ENCODE measurements around the gene SUN1.

SUN1 gene

GRCh38 chr7:815284-816216 lies 16.7 kb upstream of the SUN1 start:
- DNase-seq, result peak; percentile 22

- peak; percentile 98 for DNase-seq
These were observed 16.0 kb upstream of the SUN1 start for GRCh38 chr7:816300-816750.

GRCh38 chr7:816751-817671 lies 15.3 kb upstream of the SUN1 start:
- peak; percentile 37 for DNase-seq

DNA sequence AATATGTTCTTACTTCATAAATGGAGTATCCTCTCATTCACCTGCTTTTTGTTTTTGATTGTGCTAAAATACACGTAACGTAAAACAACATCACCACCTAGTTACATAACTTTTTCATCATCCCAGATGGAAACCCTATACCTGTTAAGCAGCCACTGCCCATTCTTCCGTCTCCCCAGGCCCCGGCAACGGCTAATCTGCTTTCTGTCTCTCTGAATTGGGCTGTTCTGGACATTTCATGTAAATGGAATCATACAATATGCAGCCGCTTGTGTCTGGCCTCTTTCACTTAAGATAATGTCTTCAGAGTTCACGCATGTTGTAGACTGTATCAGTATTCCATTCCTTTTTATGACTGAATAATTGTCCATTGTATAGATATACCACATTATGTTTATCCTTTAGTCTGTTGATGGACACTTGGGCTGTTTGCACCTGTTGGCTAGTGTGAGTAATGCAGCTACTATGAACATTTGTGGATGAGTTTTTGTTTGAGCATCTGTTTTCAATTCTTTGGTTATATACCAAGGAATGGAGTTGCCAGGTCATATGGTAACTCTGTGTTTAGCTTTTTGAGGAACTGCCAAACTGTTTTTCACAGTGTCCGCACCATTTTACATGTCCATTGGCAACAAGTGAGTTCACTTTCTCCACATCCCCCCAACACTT lies 14.1 kb upstream of the SUN1 start:
- DNase-seq, result no peak

DNA sequence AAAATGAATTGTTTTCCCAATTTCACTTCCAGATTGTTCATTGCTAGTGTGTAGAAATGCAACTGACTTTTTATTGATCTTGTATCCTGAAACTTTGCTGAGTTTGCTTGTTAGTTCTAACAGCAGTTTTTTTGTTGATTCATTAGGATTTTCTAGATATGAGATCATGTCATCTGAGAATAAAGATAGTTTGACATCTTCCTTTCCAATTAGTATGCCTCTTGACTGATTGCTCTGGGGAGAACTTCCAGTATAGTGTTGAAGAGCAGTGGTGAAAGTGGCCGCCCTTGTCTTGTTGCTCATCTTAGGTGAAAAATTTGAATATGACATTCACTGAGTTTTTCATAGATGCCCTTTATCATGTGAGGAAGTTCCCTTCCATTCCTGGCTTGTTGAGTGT lies 11.9 kb upstream of the SUN1 start:
- no peak for DNase-seq

- no peak for DNase-seq
These were observed 10.6 kb upstream of the SUN1 start for GRCh38 chr7:821688-822087.

DNA sequence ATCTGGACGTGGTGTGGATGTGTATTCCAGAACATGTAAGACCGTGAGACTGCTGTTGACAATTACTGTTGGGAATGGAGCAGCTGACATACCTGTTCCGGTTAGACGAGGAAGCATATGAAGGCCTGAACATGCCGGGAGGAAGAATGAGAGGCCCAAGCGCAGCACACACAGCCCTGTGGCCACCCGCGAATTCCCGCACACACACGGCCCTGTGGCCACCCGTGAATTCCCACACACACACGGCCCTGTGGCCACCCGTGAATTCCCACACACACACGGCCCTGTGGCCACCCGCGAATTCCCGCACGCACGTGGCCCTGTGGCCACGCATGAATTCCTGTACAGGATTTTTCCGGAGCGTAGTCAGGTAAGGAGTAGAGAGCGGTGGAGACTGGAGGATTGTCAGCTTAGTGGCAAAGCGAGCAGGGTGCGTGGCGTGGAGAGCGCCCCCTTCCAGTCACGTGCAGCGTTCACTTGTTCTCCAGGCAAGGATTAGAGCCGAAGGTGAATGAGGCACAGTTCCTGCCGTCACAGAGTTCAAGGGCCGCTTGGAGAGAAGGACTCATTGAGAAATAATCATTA lies 9.5 kb upstream of the SUN1 start:
- no peak for DNase-seq

- no peak for DNase-seq
These were observed 8.6 kb upstream of the SUN1 start for GRCh38 chr7:823649-824048.

GRCh38 chr7:824081-824480 lies 8.2 kb upstream of the SUN1 start:
- DNase-seq, result no peak

GRCh38 chr7:824664-825063 lies 7.6 kb upstream of the SUN1 start:
- DNase-seq, result no peak

DNA sequence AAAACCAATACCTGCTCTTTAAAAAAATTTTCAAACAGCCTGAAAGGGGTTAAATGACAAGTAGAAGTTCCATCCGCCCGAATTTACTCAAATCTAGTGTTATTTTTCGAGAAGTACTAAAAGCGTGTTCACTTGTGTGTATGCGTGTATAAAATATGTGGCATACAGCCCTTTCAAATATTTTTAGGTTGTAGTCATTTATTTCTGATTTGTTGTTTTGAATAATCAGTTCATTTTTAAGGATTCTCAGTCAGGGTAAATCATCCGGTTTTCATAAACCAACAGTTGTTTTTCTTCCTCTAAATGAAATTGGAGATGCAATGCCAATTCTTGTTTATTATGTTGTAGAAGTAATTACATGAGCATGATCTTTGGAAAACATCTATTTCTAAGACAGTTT lies 6.9 kb upstream of the SUN1 start:
- no peak for DNase-seq

DNA sequence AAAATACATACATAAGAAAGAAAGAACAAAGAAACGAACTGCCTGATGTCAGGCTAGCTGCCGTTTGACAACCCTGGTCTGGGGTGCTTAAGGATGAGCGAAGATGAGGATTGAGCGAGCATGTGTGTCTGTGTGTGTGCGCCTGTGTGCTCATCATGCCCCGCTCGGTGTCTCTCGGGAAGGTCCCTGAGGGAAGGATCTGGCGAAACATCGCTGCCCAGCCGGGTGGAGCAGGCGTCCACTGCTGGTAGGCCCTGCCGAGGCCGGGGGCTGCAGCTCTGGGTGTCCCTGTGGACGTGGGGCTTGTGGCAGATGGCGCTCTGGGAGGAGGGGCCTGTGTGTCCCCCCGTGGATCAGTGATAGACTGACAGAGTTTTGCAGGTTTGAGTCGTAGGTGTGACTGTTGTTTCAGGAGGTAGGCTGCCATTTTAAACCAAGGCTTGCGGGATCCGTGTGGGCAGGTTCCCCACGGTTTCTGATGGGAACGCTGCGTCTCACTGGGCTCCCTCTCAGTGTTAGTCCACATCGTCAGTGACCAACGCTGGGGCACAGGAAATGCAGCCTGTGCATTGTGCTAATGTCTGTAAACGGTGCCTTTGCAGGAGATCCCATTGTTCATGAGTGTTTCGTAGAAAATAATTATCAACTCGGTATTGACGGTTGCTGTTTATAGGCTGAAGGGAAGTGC lies 5.9 kb upstream of the SUN1 start:
- DNase-seq, result no peak

DNA sequence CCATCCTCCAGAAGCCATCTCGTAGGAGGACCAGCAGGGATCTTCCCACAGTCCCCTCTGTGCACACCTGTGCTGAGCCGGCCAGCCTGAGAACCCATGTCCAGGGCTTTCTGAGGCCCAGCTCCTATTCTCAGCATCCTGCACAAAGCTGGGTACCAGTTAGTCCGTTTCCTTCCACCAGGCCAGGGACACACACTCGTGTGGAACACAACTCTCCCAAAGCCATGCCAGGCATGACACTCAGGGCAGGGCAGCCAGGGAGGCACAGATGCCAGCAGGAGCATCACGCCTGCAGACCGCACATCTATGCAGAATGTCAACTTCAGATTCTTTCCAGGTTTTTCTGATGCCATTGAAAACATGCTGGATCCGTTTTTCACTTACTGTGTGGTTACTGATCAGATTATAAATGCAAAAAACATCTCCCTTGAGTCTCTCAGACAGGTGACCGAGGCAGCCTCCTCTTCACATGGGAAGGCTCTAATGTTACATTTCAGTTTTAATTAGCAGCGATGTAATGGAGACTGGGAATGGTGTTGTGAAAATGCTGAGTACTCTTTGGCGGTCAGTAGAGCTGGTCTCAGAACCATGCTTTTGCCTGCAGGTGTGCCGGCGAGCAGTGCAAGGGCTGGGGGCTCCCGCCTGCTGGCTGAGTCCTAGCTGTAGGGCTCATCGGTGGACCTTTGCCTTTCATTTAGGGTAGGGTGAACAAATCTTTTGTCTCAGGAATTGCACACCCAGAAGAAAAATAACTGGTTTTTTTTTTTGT lies 3.3 kb upstream of the SUN1 start:
- DNase-seq, result no peak

- DNase-seq, result no peak
These were observed 2.2 kb upstream of the SUN1 start for GRCh38 chr7:830069-830468.

- no peak for DNase-seq
These were observed 595 bp upstream of the SUN1 start for GRCh38 chr7:831596-832166.

DNA sequence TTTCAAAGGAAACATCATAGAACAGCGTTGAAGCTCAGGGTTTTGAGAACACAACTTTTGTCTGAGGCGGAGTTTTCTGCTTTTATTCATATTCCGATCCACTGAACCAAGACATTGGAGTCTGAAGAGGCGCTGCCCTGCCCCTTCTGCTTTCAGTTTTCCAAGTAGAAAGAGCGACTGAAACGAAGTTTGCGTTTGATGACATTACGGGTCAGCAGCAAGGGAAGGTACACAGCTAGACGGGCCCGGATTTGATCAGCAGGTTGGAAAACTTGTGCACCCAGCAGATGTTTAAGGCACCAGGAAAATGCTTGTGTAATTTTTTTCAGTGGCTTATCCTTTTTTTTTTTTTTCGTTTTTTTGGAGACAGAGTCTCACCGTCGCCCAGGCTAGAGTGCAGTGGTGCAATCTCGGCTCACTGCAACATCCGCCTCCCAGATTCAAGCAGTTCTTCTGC lies 720 bp downstream of the SUN1 start:
- DNase-seq, result no peak

DNA sequence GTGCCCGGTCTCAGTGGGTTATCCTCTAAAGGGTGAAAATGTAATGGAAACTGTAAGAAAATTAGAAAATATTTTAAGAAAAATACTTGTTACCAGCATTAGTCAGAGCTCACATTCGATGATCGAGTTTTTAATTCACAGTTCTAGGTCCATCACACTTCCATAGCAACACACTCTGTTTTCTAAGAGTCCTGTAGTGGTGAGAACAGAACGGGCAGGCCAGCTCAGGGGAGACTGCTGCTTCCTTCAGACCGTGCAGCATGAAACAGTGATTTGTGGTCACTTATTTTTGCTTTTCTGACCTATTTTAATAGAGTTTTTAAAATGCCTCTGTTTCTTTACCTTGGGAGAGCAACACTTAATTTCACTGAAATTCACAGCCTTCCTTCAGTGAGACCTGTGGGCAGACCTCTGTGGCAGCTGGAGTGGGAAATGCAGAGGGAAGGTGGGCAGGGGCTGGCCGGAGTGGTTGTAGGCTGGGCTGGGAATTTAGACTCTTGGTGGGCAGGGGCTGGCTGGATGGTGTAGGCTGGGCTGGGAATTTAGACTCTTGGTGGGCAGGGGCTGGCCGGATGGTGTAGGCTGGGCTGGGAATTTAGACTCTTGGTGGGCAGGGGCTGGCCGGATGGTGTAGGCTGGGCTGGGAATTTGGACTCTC lies 1.5 kb downstream of the SUN1 start:
- DNase-seq, result no peak

GRCh38 chr7:834277-834676 lies 2.0 kb downstream of the SUN1 start:
- DNase-seq, result no peak

GRCh38 chr7:835021-835420 lies 2.7 kb downstream of the SUN1 start:
- no peak for DNase-seq
